NCI-H774 (cell line): ENCODE data around the gene FARSB.

Experiments
- DNase-seq: peaks from one replicate; lab custom pipeline; 2025; lab: John Stamatoyannopoulos, UW

Gene FARSB

DNA sequence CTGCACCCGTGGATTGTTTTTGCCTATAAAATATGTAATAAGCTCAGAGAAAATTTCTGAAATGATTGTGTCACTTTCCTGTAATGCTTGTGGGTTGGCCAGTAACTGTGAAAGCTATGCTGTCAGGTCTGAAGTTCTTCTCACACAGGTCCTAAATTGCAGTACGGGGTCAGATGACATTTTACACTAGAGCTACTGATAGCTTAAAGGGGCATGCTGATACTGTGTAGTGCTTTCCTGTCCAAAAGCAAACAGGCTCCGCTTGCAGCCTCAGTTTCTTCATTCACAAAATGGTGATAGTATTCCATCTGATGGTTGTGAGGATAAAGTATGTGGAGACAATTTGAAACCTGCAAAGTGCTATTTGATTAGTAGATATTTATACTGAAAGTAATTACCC, 7.6 kb upstream of the FARSB start:
- no peak for DNase-seq

DNA sequence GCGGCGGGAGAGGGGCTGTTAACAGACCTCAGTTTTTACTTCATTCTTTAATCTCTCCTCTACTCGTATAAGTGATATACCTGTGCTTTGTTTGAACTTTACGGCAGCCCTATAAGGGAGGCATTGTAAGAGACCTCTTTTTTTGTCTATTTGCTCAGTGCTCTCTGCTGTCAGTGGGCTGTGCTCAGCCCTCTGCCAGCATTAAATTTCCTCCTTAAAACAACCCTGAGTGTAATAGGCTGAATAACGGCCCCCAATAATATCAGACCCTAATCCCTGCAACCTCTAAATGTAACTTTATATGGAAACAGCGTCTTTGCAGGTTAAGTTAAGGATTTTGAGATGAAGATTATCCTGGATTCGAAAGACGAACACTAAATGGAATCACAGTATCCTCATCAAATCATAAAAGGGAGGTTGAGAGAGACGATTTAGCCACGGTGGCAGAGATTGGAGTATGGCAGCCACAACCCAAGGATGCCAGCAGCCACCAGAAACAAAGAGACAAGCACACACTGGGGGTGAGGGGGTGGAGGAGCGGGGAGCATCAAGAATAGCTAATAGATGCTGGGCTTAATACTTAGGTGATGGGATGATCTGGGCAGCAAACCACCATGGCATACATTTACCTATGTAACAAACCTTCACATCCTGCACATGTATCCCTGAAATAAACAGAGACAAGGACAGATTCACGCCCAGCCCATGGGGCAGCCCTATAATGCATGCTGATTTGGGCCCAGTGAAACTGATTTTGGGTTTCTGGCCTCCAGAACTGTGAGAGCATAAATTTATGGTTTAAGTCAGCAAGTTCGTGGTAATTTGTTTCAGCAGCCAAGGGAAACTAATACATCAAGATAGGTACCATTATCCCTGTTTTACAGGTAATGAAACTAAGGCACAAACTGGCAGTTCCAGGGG, 894 bp upstream of the FARSB start:
- DNase-seq = no peak

DNA sequence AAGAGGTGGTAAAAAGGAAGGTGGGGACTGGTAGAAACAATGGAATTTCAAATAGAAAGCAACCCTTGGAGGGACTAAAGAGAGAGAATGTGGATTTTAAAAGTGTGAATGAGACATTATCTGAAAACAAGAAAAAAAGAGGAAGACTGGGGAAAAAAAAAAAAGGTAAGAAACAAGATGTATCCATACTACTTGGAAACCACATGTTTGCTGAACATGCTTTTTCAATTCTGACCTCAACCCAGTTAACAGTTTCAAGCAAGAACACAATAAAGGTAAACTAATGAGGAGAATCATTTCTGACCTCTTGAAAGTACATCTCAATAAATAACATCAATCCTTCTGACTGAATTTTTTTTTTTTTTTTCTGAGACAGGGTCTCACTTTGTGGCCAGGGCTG, 2.6 kb downstream of the FARSB start:
- DNase-seq = no peak

DNA sequence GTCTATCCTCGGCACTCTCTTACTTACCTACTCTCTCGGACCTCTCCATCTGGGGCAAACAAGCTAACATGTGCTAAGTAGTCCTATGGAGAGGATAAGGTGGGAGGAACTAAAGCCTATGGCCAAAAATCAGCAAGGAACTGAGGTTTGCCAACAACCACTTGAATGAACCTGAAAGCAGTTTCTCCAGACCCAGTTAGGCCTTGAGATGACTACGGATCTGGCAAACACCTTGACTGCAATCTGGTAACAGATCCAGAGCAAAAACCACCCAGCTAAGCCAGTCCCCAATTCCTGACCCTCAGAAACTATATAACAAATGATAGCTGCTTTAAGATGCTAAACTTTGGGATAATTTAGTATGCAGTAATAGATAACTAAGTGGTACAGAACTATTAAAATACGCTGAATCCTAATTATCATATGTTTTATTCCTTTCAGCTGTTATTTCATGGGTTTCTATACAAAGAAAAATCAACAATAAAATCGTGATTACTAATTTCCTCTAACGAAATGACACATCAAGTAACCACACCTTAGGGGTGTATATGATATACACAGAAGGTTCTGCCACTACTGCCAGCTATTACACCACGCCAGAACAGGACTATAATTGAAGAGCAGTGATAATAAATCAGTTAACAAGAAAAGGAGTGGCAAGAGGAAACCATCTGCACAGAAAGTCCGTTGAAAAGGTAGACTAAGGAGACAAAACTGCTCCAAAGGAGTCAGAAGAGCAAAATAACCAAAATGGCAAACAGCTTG, 3.2 kb downstream of the FARSB start:
- no peak for DNase-seq

DNA sequence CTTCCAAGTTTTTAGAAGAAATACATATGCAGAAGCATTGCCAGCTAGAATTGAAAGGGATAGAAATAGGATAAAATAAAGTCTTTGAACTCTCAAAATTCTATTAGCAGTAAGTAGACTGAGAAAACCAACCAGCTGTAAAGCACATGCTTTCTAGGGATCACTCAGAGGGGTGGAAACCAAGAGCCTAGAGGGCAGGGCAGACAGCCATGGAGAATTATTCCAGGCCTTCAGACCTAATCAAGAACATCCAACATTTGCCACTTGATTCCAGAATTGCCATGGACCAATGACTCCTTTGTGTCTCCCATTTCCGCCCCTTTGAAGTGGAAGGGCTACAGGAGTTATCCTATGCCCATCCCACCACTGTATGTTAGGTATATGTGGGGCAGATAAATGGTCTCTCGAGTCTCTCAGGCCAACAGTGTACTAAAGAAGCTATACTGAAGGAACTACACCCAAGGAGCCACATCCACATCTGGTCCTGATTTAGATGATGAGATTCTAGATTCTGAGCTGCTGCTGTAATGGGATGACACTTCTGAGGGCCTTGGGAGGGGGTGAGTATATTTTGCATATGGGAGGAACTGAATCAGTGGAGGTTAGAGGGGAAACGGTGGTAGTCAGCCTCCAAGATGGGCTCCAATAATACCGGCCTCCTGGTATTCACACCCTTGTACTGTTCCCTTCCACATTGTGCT, 4.0 kb downstream of the FARSB start:
- no peak for DNase-seq

DNA sequence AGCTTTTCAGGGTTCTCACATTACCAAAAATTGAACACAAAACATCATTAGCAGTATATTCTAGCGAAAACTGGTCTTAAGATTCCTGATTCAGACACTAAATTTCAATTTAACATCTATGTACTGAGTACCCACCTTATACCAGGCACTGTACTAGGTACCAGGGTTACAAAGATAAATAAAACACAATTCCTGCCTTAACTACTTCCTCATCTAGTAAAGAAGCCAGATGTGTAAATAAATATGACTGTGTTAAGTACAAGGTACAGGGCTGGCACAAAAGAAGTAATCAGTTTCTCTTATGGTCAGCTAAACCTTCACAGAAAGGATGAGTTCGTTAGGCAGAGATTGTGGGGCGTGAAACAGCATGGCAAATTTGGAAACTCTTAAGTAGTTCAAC, 6.1 kb downstream of the FARSB start:
- DNase-seq = no peak

DNA sequence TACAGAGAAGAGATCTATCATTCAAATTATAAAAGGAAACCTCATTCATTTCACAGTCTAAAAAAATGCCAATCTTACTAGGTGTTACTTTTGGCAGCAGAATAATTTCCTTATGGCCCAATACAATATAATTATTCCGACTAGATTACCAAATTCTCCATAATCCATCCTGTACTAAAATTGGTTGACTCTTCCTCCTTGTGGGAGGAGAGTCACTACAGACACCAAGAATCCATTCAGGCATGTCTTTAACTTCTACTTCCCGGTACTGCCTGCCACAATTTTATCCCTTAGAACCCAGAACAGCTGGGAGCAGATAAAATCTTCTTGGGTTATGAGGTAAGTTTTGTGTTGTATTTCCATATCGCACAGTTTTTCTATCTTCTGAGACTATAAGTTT, 9.9 kb downstream of the FARSB start:
- no peak for DNase-seq

DNA sequence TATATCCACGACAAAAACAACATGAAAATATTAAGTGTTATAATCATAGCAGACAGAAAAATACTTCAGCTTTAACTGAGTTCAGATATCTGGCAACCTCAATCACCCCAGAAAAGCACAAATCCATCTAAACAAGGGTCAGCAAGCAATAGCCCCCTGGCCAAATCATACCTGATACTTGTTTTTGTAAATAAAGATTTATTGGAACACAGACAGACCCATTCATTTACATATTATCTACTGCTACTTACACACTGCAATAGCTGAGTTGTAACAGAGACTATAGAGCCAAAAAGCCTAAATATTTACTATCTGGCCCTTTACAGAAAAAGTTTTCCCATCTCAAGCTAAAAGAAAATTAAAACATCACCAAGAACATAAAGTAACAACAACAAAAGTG, 12.8 kb downstream of the FARSB start:
- DNase-seq = no peak

DNA sequence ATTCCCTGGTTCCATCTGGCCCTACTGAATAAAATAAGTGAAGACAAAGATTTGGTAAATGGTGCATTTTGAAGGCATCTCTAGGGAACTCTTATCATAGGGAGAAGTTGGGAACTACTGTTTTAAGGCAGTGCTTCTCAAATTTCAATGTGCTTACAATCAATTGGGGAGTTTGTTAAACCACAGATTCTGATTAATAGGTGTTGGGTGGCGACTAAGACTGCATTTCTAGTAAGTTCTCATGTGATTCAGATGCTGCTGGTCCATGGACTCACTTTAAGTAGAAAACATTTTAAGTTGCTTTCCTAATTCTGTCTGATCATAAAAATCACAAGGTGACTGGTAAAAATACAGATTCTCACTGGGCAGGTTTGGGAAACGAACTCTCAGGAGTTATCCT, 14.6 kb downstream of the FARSB start:
- no peak for DNase-seq

DNA sequence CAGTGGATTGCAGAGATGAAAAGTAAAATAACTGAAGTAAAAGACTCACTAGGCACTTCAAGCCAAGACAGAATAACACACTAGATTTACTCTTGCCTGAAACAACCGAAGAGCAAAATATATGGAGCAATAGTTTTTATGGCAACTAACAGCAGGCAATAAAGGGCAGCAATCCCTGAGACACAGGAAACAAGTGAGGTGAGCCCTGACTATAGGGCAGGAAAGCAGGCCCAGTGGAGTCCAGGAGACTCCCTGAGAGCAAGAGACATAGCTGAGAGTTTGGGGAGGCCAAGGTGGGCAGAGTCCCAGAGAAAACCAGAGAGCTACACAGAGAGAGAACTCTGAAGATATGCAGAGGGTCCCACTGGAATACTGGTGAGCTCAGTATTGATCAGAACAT, 18.8 kb downstream of the FARSB start:
- no peak for DNase-seq

DNA sequence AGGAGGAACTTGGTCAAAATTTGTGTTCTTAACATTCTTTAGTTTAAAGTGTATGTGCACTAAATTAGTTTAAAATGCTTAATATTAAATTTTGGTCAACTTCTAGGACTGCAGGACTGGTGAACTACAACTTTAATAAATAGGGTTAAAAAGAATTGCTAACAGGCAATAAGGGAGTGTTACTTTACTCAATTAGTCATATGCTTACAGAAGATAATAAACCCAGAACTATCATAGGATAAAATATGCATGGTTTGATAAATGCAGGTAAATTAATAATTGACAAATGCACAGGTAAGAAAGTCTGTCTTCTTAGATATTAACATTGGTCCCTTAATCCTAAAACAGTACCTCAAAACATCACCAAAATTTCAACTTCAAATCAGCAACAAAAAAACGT, 20.6 kb downstream of the FARSB start:
- no peak for DNase-seq

DNA sequence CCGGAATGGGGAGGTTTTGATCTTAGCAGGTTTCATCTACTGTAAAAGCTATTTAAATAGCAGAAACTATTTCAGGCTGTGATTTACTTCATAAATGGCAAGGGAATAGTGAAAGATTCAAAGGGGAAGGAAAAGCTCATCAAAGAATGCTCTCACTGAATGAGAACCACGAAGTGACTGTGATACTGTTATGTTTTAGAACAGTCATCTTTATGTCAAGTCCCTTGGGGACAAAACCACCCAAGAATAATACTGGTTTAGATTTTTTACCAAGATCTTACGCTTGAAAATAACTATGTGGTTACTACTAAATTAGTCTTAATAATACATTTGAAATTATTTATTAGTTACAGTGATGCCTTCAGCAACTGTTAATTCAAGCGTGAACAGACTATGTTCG, 28.1 kb downstream of the FARSB start:
- DNase-seq = no peak

DNA sequence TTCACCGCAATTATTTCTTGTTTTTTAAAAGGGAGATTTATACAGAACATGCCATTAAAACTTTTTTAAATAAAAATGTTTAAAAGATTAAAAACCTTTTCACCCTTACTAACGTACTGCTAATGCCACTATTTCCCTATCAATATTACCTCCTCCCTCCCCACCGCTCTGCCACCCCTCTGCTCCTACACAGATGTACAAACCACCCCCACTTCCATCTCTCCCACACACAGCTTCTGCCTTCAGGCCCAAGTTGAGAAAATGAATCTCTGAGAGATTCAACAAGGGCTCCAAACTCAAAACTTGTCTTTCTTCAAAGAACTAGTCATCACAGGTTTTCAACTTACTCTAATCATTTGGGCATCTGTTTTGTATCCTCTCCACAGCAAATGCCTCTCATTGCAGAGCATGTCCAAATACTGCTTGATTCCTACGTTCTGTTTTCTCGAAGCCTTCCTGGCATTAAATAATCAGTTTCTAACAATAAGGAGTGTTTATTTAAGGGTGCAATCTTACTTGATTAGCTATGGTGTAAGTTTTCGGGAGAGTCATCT, 32.1 kb downstream of the FARSB start:
- no peak for DNase-seq

DNA sequence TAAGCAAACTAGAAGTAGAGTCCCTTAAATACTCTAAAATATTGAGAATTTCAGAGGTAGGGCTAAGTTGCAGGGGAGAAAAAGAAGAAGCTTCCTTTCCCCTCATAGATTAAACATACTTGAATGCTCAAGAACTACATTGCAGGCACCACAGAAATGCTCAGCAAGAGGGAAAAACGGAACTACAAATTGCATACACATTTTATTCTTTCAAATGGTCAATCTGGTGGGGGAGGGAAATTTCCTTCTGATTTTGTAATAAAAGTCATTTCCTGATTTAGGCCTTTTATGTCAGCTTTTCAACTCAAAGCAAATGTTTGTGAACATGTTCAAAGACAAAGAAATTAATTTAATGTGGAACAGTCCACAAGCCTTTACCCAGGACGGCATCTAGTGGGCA, 33.0 kb downstream of the FARSB start:
- no peak for DNase-seq

DNA sequence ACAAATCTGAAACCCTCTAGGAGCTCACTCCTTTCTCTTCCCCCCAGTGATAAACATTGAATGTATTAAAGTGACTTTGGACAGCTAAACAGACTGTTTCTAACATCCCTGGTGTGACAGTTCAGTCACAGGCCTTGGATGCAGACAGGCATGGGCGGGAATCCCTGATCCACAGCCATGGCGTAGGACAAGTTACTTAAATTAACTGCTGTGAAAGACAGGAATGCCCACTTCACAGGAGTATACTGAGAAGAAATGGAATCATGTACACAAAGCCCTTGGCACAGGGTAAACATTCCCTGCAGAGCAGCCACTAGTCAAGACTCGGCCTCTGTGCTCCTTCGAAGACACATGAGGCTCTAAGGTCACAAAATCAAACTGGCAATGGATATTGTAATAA, 34.0 kb downstream of the FARSB start:
- DNase-seq = no peak

DNA sequence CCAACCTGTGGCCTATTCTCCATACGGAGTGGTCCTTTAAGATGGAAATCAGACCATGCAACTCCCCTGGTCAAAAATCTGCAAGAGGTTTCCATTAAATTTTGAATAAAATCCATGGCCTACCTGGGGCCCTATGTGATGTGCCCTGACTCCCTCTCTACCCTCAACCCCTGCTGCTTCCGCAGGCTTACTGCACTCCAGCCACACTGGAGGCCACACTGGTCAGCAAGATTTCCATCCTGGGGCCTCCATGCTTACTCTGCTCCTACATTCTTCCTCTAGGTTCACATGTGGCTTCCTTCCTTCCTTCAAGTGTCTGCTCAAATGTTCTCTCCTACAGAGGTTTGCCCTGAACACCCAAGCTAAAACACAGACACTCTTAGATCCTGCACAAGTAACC, 40.6 kb downstream of the FARSB start:
- no peak for DNase-seq

DNA sequence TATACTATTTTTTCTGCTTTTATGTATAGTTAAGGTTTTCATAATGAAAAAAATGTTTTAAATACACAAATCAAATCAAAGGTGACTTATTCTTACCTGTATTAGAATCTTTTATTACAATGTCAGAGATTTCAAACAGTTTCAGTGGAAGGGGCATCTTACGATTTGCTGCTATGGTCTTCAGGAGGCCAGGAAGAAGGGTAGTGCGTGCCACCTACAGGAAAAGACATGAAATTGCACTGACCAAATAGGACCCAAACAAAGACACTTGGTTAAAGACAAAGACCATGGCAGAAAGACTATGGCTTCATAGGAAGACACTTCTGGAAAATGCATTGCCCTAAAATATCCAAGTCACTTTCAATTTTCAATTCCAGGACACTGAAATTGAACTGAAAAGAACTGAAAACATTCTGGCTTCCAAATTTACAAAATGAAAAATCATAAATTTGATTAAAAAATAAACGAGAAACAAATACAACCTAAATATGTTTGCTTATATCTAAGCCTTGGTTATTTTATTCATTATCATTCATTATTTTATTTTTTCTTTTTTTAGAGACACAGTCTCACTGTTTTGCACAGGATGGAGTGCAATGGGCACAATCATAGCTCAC, 42.1 kb downstream of the FARSB start:
- DNase-seq = peak; percentile 7

DNA sequence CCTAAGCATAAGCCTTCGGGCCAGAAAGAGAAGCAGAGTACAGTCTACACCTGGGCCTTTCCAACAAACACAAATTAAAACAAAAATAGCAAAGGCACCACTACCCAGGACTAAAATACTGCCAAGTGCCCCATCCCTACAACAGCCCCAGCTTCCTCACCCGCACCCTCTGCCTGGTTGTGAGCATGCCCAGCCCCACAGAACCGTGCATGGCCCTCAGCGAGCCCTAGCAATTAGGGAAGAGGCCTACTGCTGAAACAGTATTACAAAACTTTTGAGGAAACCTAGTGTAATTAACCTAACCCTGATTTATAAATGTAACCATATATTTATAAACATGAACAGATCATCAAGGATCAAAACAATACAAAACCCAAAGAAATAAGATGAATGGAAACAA, 44.2 kb downstream of the FARSB start:
- no peak for DNase-seq

DNA sequence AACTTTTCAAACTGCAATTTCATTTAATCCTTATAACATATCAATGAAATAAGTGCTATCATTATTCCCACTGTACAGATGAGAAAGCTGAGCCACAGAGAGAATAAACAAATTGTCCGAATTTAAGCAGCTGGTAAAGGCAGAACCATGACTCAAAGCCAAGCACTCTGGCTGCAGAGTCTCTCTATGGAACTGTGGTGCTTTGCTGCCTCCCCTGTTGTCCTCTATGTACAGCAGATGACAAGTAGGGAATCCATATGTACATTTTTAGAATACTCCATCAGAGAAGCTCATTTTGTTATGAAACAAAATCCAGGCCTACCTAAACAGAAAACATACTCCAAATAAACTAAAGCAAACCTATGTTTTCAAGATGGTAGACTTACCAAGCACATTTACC, 45.1 kb downstream of the FARSB start:
- DNase-seq = no peak

DNA sequence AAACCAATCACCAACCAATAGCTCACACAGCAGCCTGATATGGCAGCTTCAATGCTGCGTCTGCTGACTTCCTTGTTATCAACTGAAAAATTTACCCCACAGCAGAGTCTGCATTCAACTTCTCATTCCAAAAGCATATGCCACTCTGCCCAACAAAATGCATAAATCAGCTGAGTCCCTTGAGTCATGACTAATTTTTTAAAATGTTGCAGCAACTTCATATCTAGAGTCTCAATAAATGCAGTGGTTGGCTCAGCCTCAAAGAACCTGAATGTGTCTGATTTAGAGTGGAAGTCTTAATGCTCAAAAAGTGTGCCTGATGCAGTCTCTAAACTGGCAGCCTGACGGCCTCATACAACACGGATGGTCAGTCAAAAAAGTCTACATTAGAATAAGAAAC, 46.5 kb downstream of the FARSB start:
- no peak for DNase-seq

DNA sequence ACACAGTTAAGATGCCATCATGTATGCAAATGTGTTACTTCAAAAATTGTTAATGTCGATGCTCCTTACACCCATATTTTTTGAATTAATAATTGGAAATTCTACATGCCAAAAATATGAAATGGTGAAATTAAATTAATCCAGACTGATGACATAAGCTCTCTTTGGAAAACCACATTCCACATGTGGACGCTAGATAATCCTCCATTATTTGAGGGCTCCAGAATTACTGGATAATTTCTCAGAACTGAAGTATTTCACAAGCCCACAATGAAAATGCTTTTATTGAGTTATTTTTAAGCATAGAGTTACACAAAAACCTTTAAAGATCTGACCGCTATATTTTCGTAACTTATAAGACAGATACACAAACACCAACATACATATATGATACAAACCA, 47.8 kb downstream of the FARSB start:
- no peak for DNase-seq

DNA sequence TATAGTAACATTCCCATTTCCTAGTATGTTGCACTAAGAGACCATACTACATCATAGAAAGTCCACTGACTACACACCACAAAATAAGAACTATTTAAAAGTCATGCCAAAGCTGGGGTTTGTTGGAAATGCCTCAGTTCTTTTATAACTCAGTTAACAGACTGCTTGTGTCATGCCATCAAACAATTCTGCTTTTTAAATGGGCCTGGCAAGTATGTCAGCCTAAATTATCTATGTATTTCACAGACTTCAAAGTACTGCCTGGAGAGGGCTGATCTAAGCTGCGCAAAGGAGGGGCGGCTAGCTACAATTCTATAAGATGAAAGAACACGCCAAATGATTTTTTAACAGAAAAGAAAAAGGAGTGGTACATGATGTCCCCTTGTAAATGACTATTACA, 49.6 kb downstream of the FARSB start:
- no peak for DNase-seq
